HUES6 (cell line): ENCODE data around the gene PLAC8.

Experiments used
- H3K27ac ChIP-seq: 2 replicates; pipeline ENCODE4 v1.7.0; 2013; ENCODE audit warnings: low read depth, mild to moderate bottlenecking, low read length, inconsistent platforms
- H3K27me3 ChIP-seq: 2 replicates; pipeline ENCODE4 v1.6.1; 2013; ENCODE audit warnings: low read length; ENCODE audit not compliant: control insufficient read depth, insufficient read depth
- H3K36me3 ChIP-seq: 2 replicates; pipeline ENCODE4 v1.6.1; 2013; ENCODE audit warnings: low read length; ENCODE audit not compliant: control insufficient read depth, insufficient read depth
- H3K4me1 ChIP-seq: 2 replicates; pipeline ENCODE4 v1.6.1; 2013; ENCODE audit warnings: low read length; ENCODE audit not compliant: control insufficient read depth, insufficient read depth
- H3K4me3 ChIP-seq: 2 replicates; pipeline ENCODE4 v1.5.1; 2013; ENCODE audit warnings: low read depth, low read length
- H3K9ac ChIP-seq: one replicate; pipeline ENCODE4 v1.6.1; 2013; ENCODE audit warnings: mild to moderate bottlenecking, low read length
- H3K9me3 ChIP-seq: 2 replicates; pipeline ENCODE4 v1.6.1; 2013; ENCODE audit warnings: low read depth, low read length; ENCODE audit not compliant: control insufficient read depth, insufficient read depth

The PLAC8 gene

GRCh38 chr4:83132065-83132464 lies 17.5 kb upstream of the PLAC8 start:
- no peak overlapping the region for H3K27ac ChIP-seq

GRCh38 chr4:83129264-83129663 lies 14.7 kb upstream of the PLAC8 start:
- Histone ChIP-seq H3K9me3 (peaks cover 19% of the 10 kb centered on the region), H3K4me3 (no peak overlapping the region), H3K27ac (no peak overlapping the region), H3K27me3 (no peaks in the 10 kb centered on the region), H3K9ac (no peak overlapping the region), H3K36me3 (no peaks in the 10 kb centered on the region), H3K4me1 (no peaks in the 10 kb centered on the region)

More at GRCh38 chr4:83132065-83132464, 17.5 kb upstream of the PLAC8 start:
- H3K27me3 ChIP-seq: no peaks in the 10 kb centered on the region
- H3K9ac ChIP-seq: no peak overlapping the region
- H3K9me3 ChIP-seq: peaks cover 24% of the 10 kb centered on the region
- H3K36me3 ChIP-seq: no peaks in the 10 kb centered on the region
- no peak overlapping the region for H3K4me3 ChIP-seq
- H3K4me1 ChIP-seq: no peaks in the 10 kb centered on the region

- no peaks in the 10 kb centered on the region for H3K4me1 ChIP-seq
- H3K9ac ChIP-seq: no peak overlapping the region
- H3K27me3 ChIP-seq: no peaks in the 10 kb centered on the region
- no peak overlapping the region for H3K4me3 ChIP-seq
- H3K27ac ChIP-seq: no peak overlapping the region
- peaks cover 17% of the 10 kb centered on the region for H3K9me3 ChIP-seq
- H3K36me3 ChIP-seq: no peaks in the 10 kb centered on the region
Observed at GRCh38 chr4:83128240-83128929, 13.9 kb upstream of the PLAC8 start.

GRCh38 chr4:83125738-83126141 lies 11.2 kb upstream of the PLAC8 start:
- H3K4me1 ChIP-seq: no peaks in the 10 kb centered on the region
- H3K27ac ChIP-seq: no peak overlapping the region
- no peak overlapping the region for H3K9ac ChIP-seq
- no peaks in the 10 kb centered on the region for H3K27me3 ChIP-seq
- H3K4me3 ChIP-seq: no peak overlapping the region
- H3K36me3 ChIP-seq: no peaks in the 10 kb centered on the region
- peaks cover 22% of the 10 kb centered on the region for H3K9me3 ChIP-seq

- no peaks in the 10 kb centered on the region for H3K36me3 ChIP-seq
- H3K4me3 ChIP-seq: no peak overlapping the region
- no peaks in the 10 kb centered on the region for H3K4me1 ChIP-seq
- H3K9ac ChIP-seq: no peak overlapping the region
- peaks cover 19% of the 10 kb centered on the region for H3K9me3 ChIP-seq
- no peak overlapping the region for H3K27ac ChIP-seq
- H3K27me3 ChIP-seq: no peaks in the 10 kb centered on the region
Observed at GRCh38 chr4:83124111-83124780, 9.7 kb upstream of the PLAC8 start.

GRCh38 chr4:83121246-83121645 lies 6.7 kb upstream of the PLAC8 start:
- H3K27ac ChIP-seq: no peak overlapping the region
- H3K4me3 ChIP-seq: no peak overlapping the region
- H3K27me3 ChIP-seq: no peaks in the 10 kb centered on the region
- H3K9me3 ChIP-seq: peaks cover 9% of the 10 kb centered on the region; the same call in 1 of the 2 replicates
- peaks cover 1% of the 10 kb centered on the region; the same call in 1 of the 2 replicates for H3K4me1 ChIP-seq
- H3K9ac ChIP-seq: no peak overlapping the region
- H3K36me3 ChIP-seq: no peaks in the 10 kb centered on the region

GRCh38 chr4:83118869-83119268 lies 4.3 kb upstream of the PLAC8 start:
- Histone ChIP-seq H3K9ac (no peak overlapping the region), H3K27me3 (no peaks in the 10 kb centered on the region), H3K27ac (no peak overlapping the region), H3K36me3 (no peaks in the 10 kb centered on the region), H3K9me3 (peaks cover 8% of the 10 kb centered on the region; the same call in 1 of the 2 replicates), H3K4me3 (no peak overlapping the region), H3K4me1 (peaks cover 20% of the 10 kb centered on the region)

- no peaks in the 10 kb centered on the region for H3K36me3 ChIP-seq
- peaks cover 21% of the 10 kb centered on the region for H3K4me1 ChIP-seq
- no peaks in the 10 kb centered on the region for H3K9me3 ChIP-seq
- H3K9ac ChIP-seq: no peak overlapping the region
- no peaks in the 10 kb centered on the region for H3K27me3 ChIP-seq
- H3K4me3 ChIP-seq: peak overlapping the region; percentile 33; the same call in 1 of the 2 replicates
- 0 out of 2 replicates have a peak overlapping the region, but pooled peaks have one; percentile 25 for H3K27ac ChIP-seq
Observed at GRCh38 chr4:83115656-83116285, 1.2 kb upstream of the PLAC8 start.

GRCh38 chr4:83115000-83115399 lies 471 bp upstream of the PLAC8 start:
- Histone ChIP-seq H3K9me3 (no peaks in the 10 kb centered on the region), H3K4me1 (peaks cover 24% of the 10 kb centered on the region), H3K27me3 (no peaks in the 10 kb centered on the region), H3K27ac (0 out of 2 replicates have a peak overlapping the region, but pooled peaks have one; percentile 25), H3K9ac (no peak overlapping the region), H3K4me3 (0 out of 2 replicates have a peak overlapping the region, but pooled peaks have one; percentile 33), H3K36me3 (no peaks in the 10 kb centered on the region)

- Histone ChIP-seq H3K36me3 (no peaks in the 10 kb centered on the region), H3K27me3 (peaks cover 11% of the 10 kb centered on the region), H3K4me3 (no peak overlapping the region), H3K9me3 (no peaks in the 10 kb centered on the region), H3K4me1 (peaks cover 24% of the 10 kb centered on the region), H3K27ac (no peak overlapping the region), H3K9ac (no peak overlapping the region)
Observed at GRCh38 chr4:83113429-83113786, 1.1 kb downstream of the PLAC8 start.
